Measurements from ENCODE around the gene TOR1A.

The TOR1A gene

GRCh38 chr9:129839324-129840023, 15.5 kb upstream of the TOR1A start:
- TF ChIP-seq CTCF (IDR thresholded peaks at IDR 0.05; ENCODE audit: low read depth, low read length) = no peak
- no peak overlapping the region for H3K4me3 ChIP-seq (ENCODE audit: low read depth, low read length)

- TF ChIP-seq CTCF (IDR thresholded peaks at IDR 0.05; ENCODE audit: low read depth, low read length) = no peak
- H3K4me3 ChIP-seq (ENCODE audit: low read depth, low read length) = peak overlapping the region; percentile 20; the same call in 1 of the 2 replicates
Observed at GRCh38 chr9:129838707-129839259, 14.8 kb upstream of the TOR1A start.

- peak overlapping the region; percentile 98 for H3K4me3 ChIP-seq (ENCODE audit: low read depth, low read length)
- no peak for TF ChIP-seq CTCF (IDR thresholded peaks at IDR 0.05; ENCODE audit: low read depth, low read length)
Observed at GRCh38 chr9:129836311-129837007, 12.5 kb upstream of the TOR1A start.

GRCh38 chr9:129835860-129836223, 11.9 kb upstream of the TOR1A start:
- H3K4me3 ChIP-seq (ENCODE audit: low read depth, low read length) = peak overlapping the region; percentile 98
- TF ChIP-seq CTCF (IDR thresholded peaks at IDR 0.05; ENCODE audit: low read depth, low read length) = no peak

GRCh38 chr9:129835128-129835859, 11.4 kb upstream of the TOR1A start, which contains the start of the genes C9orf78 and USP20:
Gene C9orf78 (minus strand): TSS chr9:129835275. CDS start chr9:129835221, 54 bp downstream.
Gene USP20 (plus strand): TSS chr9:129835458. CDS start chr9:129852556, 17,098 bp downstream.
- no peak for TF ChIP-seq CTCF (IDR thresholded peaks at IDR 0.05; ENCODE audit: low read depth, low read length)
- H3K4me3 ChIP-seq (ENCODE audit: low read depth, low read length) = peak within 1 kb of the TSS; percentile 98

- TF ChIP-seq CTCF (IDR thresholded peaks at IDR 0.05; ENCODE audit: low read depth, low read length) = no peak
- peak overlapping the region; percentile 98 for H3K4me3 ChIP-seq (ENCODE audit: low read depth, low read length)
Observed at GRCh38 chr9:129834489-129835127, 10.7 kb upstream of the TOR1A start.
